Endothelial cell of umbilical vein (primary cell): ENCODE results near the gene MLC1. TPM values are rescaled to one million over a fixed set of nuclear protein-coding genes. Genes with fewer than 3 reads are reported as not detected.

ENCODE experiments used
- BruUV-seq: library from RNA; stranded (reverse); fragments of 400-500 nt; replicated peaks from 2 replicates; lab custom pipeline; 2021; lab: Mats Ljungman, UMichigan
- CTCF ChIA-PET: fragments of 300-600, 350-600 bp; sonication (Branson Sonifier 250); formaldehyde crosslinking; loops from one replicate; lab custom pipeline; 2021; ENCODE audit warnings: antibody characterized with exemption, inconsistent platforms; lab: Charles Lee
- POLR2A ChIA-PET: fragments of 300-600, 350-600 bp; sonication (Branson Sonifier 250); formaldehyde crosslinking; loops from one replicate; lab custom pipeline; 2021; ENCODE audit warnings: antibody characterized with exemption, inconsistent platforms; lab: Charles Lee
- DNase-seq: peaks from one replicate; pipeline ENCODE4 v3.0.0-alpha.2; 2011; ENCODE audit warnings: low read depth, low spot score
- FAIRE-seq: peaks from 2 replicates; lab custom pipeline; 2011; peaks lifted over from hg19 to GRCh38; lab: Jason Lieb, UNC
- H2AFZ ChIP-seq: 2 replicates; pipeline ENCODE4 v1.6.0; 2012; ENCODE audit warnings: low read depth, low read length, control low read depth, inconsistent platforms
- H3K27ac ChIP-seq: 2 replicates; pipeline ENCODE4 v1.5.1; 2011; ENCODE audit warnings: low read depth, mild to moderate bottlenecking, control low read depth, low read length, moderate library complexity; ENCODE audit not compliant: insufficient read depth
- H3K27me3 ChIP-seq, 2 experiments: 2 replicates each; pipeline versions ENCODE4 v1.6.0 to v1.6.1; 2011; ENCODE audit warnings: low read length in 2 of 2, mixed read lengths in 1 of 2; ENCODE audit not compliant: control insufficient read depth in 2 of 2, insufficient read depth in 2 of 2
- H3K36me3 ChIP-seq, 2 experiments: 2 replicates in 1 of 2; 3 replicates in 1 of 2; pipeline ENCODE4 v1.5.1; 2011; ENCODE audit warnings: low read length in 2 of 2, mild to moderate bottlenecking in 1 of 2, moderate library complexity in 1 of 2; ENCODE audit not compliant: control insufficient read depth in 2 of 2, insufficient read depth in 2 of 2; ENCODE audit errors: extremely low read depth in 1 of 2
- H3K4me1 ChIP-seq: 3 replicates; pipeline ENCODE4 v1.5.1; 2011; ENCODE audit warnings: mild to moderate bottlenecking, low read length; ENCODE audit not compliant: control insufficient read depth, insufficient read depth; ENCODE audit errors: extremely low read depth
- H3K4me2 ChIP-seq: 2 replicates; pipeline ENCODE4 v1.6.1; 2011; ENCODE audit warnings: low read length, control low read depth, mixed read lengths; ENCODE audit not compliant: insufficient read depth
- H3K4me3 ChIP-seq, 3 experiments: fragments of 200-600 bp in 1 of 3; sonication (generic), shearing (Covaris generic) in 1 of 3; replicated peaks in 1 of 3; 2 replicates each; pipeline ENCODE4 v1.5.1; 2011 to 2016; ENCODE audit warnings: control low read depth in 3 of 3, low read length in 3 of 3, mild to moderate bottlenecking in 2 of 3, inconsistent platforms in 1 of 3, low read depth in 1 of 3, moderate library complexity in 1 of 3; ENCODE audit not compliant: insufficient read depth in 1 of 3
- H3K79me2 ChIP-seq: 2 replicates; pipeline ENCODE4 v1.6.0; 2012; ENCODE audit warnings: low read length, inconsistent platforms; ENCODE audit not compliant: control insufficient read depth, insufficient read depth
- H3K9ac ChIP-seq: replicated peaks from 2 replicates; pipeline ENCODE3; 2011; ENCODE audit warnings: low read length, control low read depth; ENCODE audit not compliant: insufficient read depth; ENCODE audit errors: extremely low read depth
- H3K9me1 ChIP-seq: replicated peaks from 3 replicates; pipeline ENCODE4 v1.6.0; 2011; ENCODE audit warnings: mild to moderate bottlenecking, low read length; ENCODE audit not compliant: control insufficient read depth, insufficient read depth; ENCODE audit errors: extremely low read depth
- H3K9me3 ChIP-seq: replicated peaks from 2 replicates; pipeline ENCODE4 v1.5.1; 2012; ENCODE audit warnings: low read length, inconsistent platforms; ENCODE audit not compliant: control insufficient read depth, insufficient read depth
- H4K20me1 ChIP-seq: replicated peaks from 2 replicates; pipeline ENCODE3; 2011; ENCODE audit warnings: mild to moderate bottlenecking, low read length; ENCODE audit not compliant: control insufficient read depth, insufficient read depth; ENCODE audit errors: extremely low read depth
- EZH2 ChIP-seq: IDR thresholded peaks from 2 replicates; pipeline ENCODE4 v1.6.1; 2012; ENCODE audit warnings: borderline replicate concordance, low read depth, mild to moderate bottlenecking, moderate library complexity, low read length, inconsistent platforms; ENCODE audit not compliant: severe bottlenecking
- FOS ChIP-seq: IDR thresholded peaks from 2 replicates; pipeline ENCODE4 v1.6.1; 2011; ENCODE audit warnings: mild to moderate bottlenecking, low read length, moderate library complexity, borderline replicate concordance; ENCODE audit not compliant: insufficient read depth
- GATA2 ChIP-seq: IDR thresholded peaks from 2 replicates; pipeline ENCODE4 v1.7.0; 2011; ENCODE audit warnings: low read depth, mild to moderate bottlenecking, moderate library complexity, mixed read lengths, low read length; ENCODE audit not compliant: insufficient read length, insufficient read depth
- JUN ChIP-seq: IDR thresholded peaks from 2 replicates; pipeline ENCODE4 v1.6.1; 2011; ENCODE audit warnings: borderline replicate concordance, low read depth; ENCODE audit not compliant: insufficient read length, insufficient read depth
- MYC ChIP-seq: IDR thresholded peaks from one replicate; pipeline ENCODE4 v1.6.1; 2011; ENCODE audit warnings: mild to moderate bottlenecking, low read depth, low read length
- POLR2A ChIP-seq: IDR thresholded peaks from 2 replicates; pipeline ENCODE4 v1.6.1; 2012; ENCODE audit warnings: low read depth, mild to moderate bottlenecking, control low read depth, low read length
- POLR2AphosphoS5 ChIP-seq: IDR thresholded peaks from 2 replicates; pipeline ENCODE4 v1.6.1; 2012; ENCODE audit warnings: low read depth, mild to moderate bottlenecking, control low read depth, low read length, moderate library complexity; ENCODE audit not compliant: insufficient read depth
- dilution Hi-C: fragments of 300-500 bp; cut with MboI; formaldehyde crosslinking; loops from one replicate; pipeline ENCODE4 v1.15.0; 2019; ENCODE audit warnings: low sequenced_read_pairs; ENCODE audit not compliant: extremely low pct_ligation_motif_present
- intact Hi-C: fragments of 100-400 bp; cut with micrococcal nuclease; formaldehyde crosslinking; loops from one replicate; pipeline ENCODE4 v1.10.0; 2022
- polyA plus RNA-seq, 4 experiments: library from polyadenylated mRNA; depleted of rRNA in 3 of 4; stranded (reverse) in 3 of 4; unstranded in 1 of 4; fragments of >200 nt; gene quantifications; 2 replicates each; pipeline versions ENCODE4 v1.2.1 to v1.2.3, GENCODE V29; 2011 to 2012; ENCODE audit warnings: missing spikeins in 1 of 4
- total RNA-seq: library from RNA; stranded (reverse); gene quantifications from 2 replicates; pipeline ENCODE4 v1.2.3, GENCODE V29; 2021
- TF ChIP-seq, protein P1 (sequence below), 2 donors: IDR thresholded peaks; 1 replicate in 1 of 2; 2 replicates in 1 of 2; pipeline ENCODE4 v1.5.1; 2011; ENCODE audit warnings: low read length in 2 of 2, mild to moderate bottlenecking in 2 of 2, moderate library complexity in 2 of 2, control low read depth in 1 of 2, inconsistent platforms in 1 of 2, low read depth in 1 of 2; ENCODE audit not compliant: insufficient read depth in 1 of 2; ENCODE audit errors: extremely low read depth in 1 of 2
- TF ChIP-seq, protein P2 (sequence below): IDR thresholded peaks from 2 replicates; pipeline ENCODE4 v1.6.1; 2011; ENCODE audit not compliant: insufficient read depth, insufficient read length

The MLC1 gene
- total and polyA plus RNA-seq, 2 donors (not counting 3 experiments of a cell fraction or from before 2014, with no cell fraction given), result not detected

DNA sequence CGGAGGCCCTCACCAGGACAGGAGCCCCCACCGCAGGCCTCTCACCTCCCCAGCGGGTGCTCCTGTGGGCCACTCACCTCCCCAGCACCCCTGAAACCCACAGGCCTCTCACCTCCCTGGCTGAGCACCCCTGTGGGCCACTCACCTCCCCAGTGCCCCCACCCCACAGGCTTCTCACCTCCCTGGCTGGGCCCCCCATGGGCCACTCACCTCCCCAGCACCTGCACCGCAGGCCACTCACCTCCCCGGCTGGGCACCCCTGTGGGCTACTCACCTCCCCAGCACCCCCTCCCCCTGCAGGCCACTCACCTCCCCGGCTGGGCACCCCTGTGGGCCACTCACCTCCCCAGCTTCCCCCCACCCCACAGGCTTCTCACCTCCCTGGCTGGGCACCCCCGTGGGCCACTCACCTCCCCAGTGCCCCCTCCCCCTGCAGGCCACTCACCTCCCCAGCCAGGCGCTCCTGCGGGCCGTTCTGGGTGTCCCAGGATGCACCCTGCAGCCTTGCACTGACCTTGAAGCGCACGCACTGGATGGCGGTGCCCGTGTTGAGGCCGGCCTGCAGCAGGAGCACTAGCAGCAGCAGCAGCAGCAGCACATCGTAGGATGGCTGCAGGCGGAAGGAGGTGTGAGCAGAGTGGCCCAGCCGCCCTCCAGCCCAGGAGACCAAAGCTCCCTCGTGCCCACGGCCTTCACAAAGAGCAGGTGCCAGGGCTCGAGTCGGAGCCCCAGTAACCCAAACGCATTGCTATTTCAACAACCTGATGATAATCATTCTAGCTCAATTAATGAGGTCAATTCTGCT, 21.4 kb downstream of the MLC1 start:
- TF ChIP-seq FOS (no peak), EZH2 (no peak), JUN (no peak), MYC (no peak), GATA2 (no peak), POLR2A (no peak), POLR2AphosphoS5 (no peak)
- TF ChIP-seq, protein P1, sequence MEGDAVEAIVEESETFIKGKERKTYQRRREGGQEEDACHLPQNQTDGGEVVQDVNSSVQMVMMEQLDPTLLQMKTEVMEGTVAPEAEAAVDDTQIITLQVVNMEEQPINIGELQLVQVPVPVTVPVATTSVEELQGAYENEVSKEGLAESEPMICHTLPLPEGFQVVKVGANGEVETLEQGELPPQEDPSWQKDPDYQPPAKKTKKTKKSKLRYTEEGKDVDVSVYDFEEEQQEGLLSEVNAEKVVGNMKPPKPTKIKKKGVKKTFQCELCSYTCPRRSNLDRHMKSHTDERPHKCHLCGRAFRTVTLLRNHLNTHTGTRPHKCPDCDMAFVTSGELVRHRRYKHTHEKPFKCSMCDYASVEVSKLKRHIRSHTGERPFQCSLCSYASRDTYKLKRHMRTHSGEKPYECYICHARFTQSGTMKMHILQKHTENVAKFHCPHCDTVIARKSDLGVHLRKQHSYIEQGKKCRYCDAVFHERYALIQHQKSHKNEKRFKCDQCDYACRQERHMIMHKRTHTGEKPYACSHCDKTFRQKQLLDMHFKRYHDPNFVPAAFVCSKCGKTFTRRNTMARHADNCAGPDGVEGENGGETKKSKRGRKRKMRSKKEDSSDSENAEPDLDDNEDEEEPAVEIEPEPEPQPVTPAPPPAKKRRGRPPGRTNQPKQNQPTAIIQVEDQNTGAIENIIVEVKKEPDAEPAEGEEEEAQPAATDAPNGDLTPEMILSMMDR (IDR thresholded peaks at IDR 0.05; ENCODE audit: extremely low read depth in 1 of 2, insufficient read depth in 1 of 2, low read depth in 1 of 2, low read length in 2 of 2), result no peak
- TF ChIP-seq, protein P2, sequence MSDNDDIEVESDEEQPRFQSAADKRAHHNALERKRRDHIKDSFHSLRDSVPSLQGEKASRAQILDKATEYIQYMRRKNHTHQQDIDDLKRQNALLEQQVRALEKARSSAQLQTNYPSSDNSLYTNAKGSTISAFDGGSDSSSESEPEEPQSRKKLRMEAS, result no peak
- no peak overlapping the region for H2AFZ ChIP-seq
- DNase-seq, result no peak
- no peaks in the 10 kb centered on the region for H3K9me3 ChIP-seq
- intact Hi-C loops, result no loop called here
- H4K20me1 ChIP-seq, result no peaks in the 10 kb centered on the region
- BruUV-seq, result no TSS peak
- H3K4me3 ChIP-seq, result no peak overlapping the region
- H3K36me3 ChIP-seq, result no peaks in the 10 kb centered on the region
- H3K4me1 ChIP-seq, result no peaks in the 10 kb centered on the region
- H3K79me2 ChIP-seq, result no peaks in the 10 kb centered on the region
- H3K4me2 ChIP-seq, result no peak overlapping the region
- no peaks in the 10 kb centered on the region for H3K9me1 ChIP-seq
- H3K27me3 ChIP-seq, result peaks cover 9 to 14% of the 10 kb centered on the region in 2 experiments
- dilution Hi-C loops, result no loop called here
- CTCF ChIA-PET, result interaction anchor here (1.6 kb wide), 2 partner anchors 33 to 70 kb away, joined by 3 read pairs; no protein-coding TSS in a partner anchor
- POLR2A ChIA-PET, result no interaction called here
- H3K9ac ChIP-seq, result no peak overlapping the region
- no peak overlapping the region for H3K27ac ChIP-seq
- no peak for FAIRE-seq
